Mesodermal cell (in vitro differentiated cells): ENCODE data around the gene SRL.
"Not testable (repeated sequence)": the region's sequence is repeated elsewhere in the genome, so short reads cannot be mapped to it uniquely, and the experiment has no call there.

Source experiments
- H3K27ac ChIP-seq: 2 replicates; pipeline ENCODE4 v1.7.0; 2013; ENCODE audit warnings: mild to moderate bottlenecking, low read depth, low read length, moderate library complexity; ENCODE audit not compliant: severe bottlenecking
- H3K36me3 ChIP-seq: 2 replicates; pipeline ENCODE4 v1.7.1; 2013; ENCODE audit warnings: mild to moderate bottlenecking, low read length, moderate library complexity; ENCODE audit not compliant: control insufficient read depth, insufficient read depth
- H3K4me1 ChIP-seq: one replicate; pipeline ENCODE4 v1.7.1; 2013; ENCODE audit warnings: mild to moderate bottlenecking, low read length; ENCODE audit not compliant: insufficient read depth, control insufficient read depth, poor library complexity, severe bottlenecking
- H3K4me3 ChIP-seq: 2 replicates; pipeline ENCODE4 v1.7.0; 2013; ENCODE audit warnings: low read length, control low read depth, mild to moderate bottlenecking; ENCODE audit not compliant: insufficient read depth, poor library complexity, severe bottlenecking; ENCODE audit errors: extremely low read depth
- H3K9me3 ChIP-seq: 2 replicates; pipeline ENCODE4 v1.7.1; 2013; ENCODE audit warnings: mild to moderate bottlenecking, low read length, moderate library complexity; ENCODE audit not compliant: control insufficient read depth
- WGBS, 2 experiments: methylation state at CpG; one replicate each; pipeline ENCODE4 v1.1.5; 2013; ENCODE audit warnings: missing lambda C conversion rate in 2 of 2; ENCODE audit not compliant: insufficient coverage in 2 of 2; 5-methylcytosine and 5-hydroxymethylcytosine counted together

Gene SRL

GRCh38 chr16:4166821-4167220 lies 75.1 kb downstream of the SRL start:
- H3K27ac ChIP-seq = no peak overlapping the region
- no peak overlapping the region for H3K4me3 ChIP-seq
- no peaks in the 10 kb centered on the region for H3K36me3 ChIP-seq
- no peaks in the 10 kb centered on the region for H3K9me3 ChIP-seq
- WGBS, 2 experiments = 91 to 100% methylated on average over 2 to 3 of the region's 4 CpGs
- H3K4me1 ChIP-seq = no peaks in the 10 kb centered on the region

- 89 to 100% methylated on average over 3 to 7 of the region's 7 CpGs for WGBS, 2 experiments
- H3K4me1 ChIP-seq = no peaks in the 10 kb centered on the region
Measured at GRCh38 chr16:4160658-4161430, 81.0 kb downstream of the SRL start.

GRCh38 chr16:4159726-4160125 lies 82.2 kb downstream of the SRL start:
- Histone ChIP-seq H3K4me3 (no peak overlapping the region), H3K4me1 (no peaks in the 10 kb centered on the region), H3K27ac (no peak overlapping the region), H3K36me3 (no peaks in the 10 kb centered on the region), H3K9me3 (no peaks in the 10 kb centered on the region)
- 92% methylated on average over 17 of the region's 17 CpGs for WGBS, 2 experiments

More at GRCh38 chr16:4160658-4161430, 81.0 kb downstream of the SRL start:
- Histone ChIP-seq H3K4me3 (no peak overlapping the region), H3K36me3 (no peaks in the 10 kb centered on the region), H3K27ac (no peak overlapping the region), H3K9me3 (no peaks in the 10 kb centered on the region)

- Histone ChIP-seq H3K36me3 (no peaks in the 10 kb centered on the region), H3K9me3 (no peaks in the 10 kb centered on the region), H3K4me1 (no peaks in the 10 kb centered on the region), H3K4me3 (no peak overlapping the region), H3K27ac (no peak overlapping the region)
- 88 to 96% methylated on average over 7 to 8 of the region's 13 CpGs for WGBS, 2 experiments
Measured at GRCh38 chr16:4158143-4159093, 83.5 kb downstream of the SRL start.

GRCh38 chr16:4157376-4157825 lies 84.5 kb downstream of the SRL start:
- Histone ChIP-seq H3K9me3 (no peaks in the 10 kb centered on the region), H3K4me1 (no peaks in the 10 kb centered on the region), H3K36me3 (no peaks in the 10 kb centered on the region), H3K27ac (no peak overlapping the region), H3K4me3 (no peak overlapping the region)
- 80 to 89% methylated on average over 2 to 3 of the region's 4 CpGs for WGBS, 2 experiments

- H3K4me3 ChIP-seq, H3K27ac ChIP-seq, H3K36me3 ChIP-seq, H3K4me1 ChIP-seq, H3K9me3 ChIP-seq: not testable (repeated sequence)
- 60% methylated on average over 1 of the region's 3 CpGs; no CpG with 5 or more reads in 1 of the 2 experiments for WGBS, 2 experiments
Measured at GRCh38 chr16:4156503-4156902, 85.4 kb downstream of the SRL start.

- not testable (repeated sequence) for H3K9me3 ChIP-seq, H3K36me3 ChIP-seq, H3K27ac ChIP-seq, H3K4me1 ChIP-seq, H3K4me3 ChIP-seq
- 92 to 94% methylated on average over 9 to 12 of the region's 13 CpGs for WGBS, 2 experiments
Measured at GRCh38 chr16:4153364-4153763, 88.5 kb downstream of the SRL start.

- Histone ChIP-seq H3K4me3 (no peak overlapping the region), H3K36me3 (no peaks in the 10 kb centered on the region), H3K9me3 (no peaks in the 10 kb centered on the region), H3K4me1 (no peaks in the 10 kb centered on the region), H3K27ac (no peak overlapping the region)
- WGBS, 2 experiments = 86 to 88% methylated on average over 2 to 3 of the region's 5 CpGs
Measured at GRCh38 chr16:4152267-4152666, 89.6 kb downstream of the SRL start.

- Histone ChIP-seq H3K27ac (no peak overlapping the region), H3K36me3 (no peaks in the 10 kb centered on the region), H3K9me3 (no peaks in the 10 kb centered on the region), H3K4me3 (no peak overlapping the region), H3K4me1 (no peaks in the 10 kb centered on the region)
- 90 to 94% methylated on average over 7 to 9 of the region's 10 CpGs for WGBS, 2 experiments
Measured at GRCh38 chr16:4147236-4147635, 94.6 kb downstream of the SRL start.

- Histone ChIP-seq H3K36me3 (no peaks in the 10 kb centered on the region), H3K4me3 (no peak overlapping the region), H3K27ac (no peak overlapping the region), H3K4me1 (no peaks in the 10 kb centered on the region), H3K9me3 (peaks cover 3% of the 10 kb centered on the region)
- whole genome bisulfite sequencing, 2 experiments = 75 to 93% methylated on average over 2 to 4 of the region's 5 CpGs
Measured at GRCh38 chr16:4142268-4142667, 99.6 kb downstream of the SRL start.
